Putamen (tissue), 1 donor: ENCODE results near the gene MMAA.
"Not testable (repeated sequence)": the region's sequence is repeated elsewhere in the genome, so short reads cannot be mapped to it uniquely, and the experiment has no call there.

Experiments
- DNase-seq: peaks from one replicate; pipeline ENCODE4 v3.0.0-alpha.2; 2016; ENCODE audit warnings: low spot score

MMAA gene

GRCh38 chr4:145635117-145635516, 15.9 kb downstream of the MMAA start:
- DNase-seq, result no peak

DNA sequence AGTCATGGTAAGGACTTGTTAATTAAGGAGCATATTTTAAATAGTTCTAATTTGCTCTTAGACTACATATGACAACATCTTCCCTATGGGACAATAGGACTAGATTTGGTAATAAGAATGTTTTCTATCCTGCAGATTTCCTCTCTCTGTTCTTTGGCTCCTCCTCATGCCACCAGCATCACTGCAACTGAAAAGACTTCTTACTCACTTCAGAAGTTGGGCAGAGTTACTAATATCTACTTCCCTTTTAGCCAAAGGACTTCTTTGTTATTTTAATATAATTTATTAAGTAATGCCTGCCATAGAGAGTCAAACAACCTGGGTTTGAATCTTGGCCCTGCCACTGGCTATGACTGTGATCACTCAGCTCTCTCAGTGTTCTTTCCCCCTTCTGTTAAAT, 16.4 kb downstream of the MMAA start:
- DNase-seq, result no peak

DNA sequence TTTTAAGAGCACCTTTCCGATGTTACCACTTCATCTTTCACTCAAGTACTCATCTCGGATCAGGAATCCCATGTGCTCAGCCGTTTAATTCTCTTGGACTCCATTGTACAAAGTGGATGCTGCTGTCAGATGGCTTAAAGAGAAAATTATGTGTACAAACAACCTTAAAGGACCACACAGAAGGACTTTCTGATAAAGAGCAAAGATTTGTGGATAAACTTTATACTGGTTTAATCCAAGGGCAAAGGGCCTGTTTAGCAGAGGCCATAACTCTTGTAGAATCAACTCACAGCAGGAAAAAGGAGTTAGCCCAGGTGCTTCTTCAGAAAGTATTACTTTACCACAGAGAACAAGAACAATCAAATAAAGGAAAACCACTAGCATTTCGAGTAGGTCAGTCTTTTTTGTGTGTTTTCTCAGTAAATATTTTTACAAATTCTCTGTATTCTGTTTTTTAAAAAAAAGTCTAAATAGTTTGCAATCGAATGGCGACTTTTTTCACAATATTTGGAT, 20.1 kb downstream of the MMAA start:
- no peak for DNase-seq

- not testable (repeated sequence) for DNase-seq
Observed at GRCh38 chr4:145640236-145640635, 21.1 kb downstream of the MMAA start.

DNA sequence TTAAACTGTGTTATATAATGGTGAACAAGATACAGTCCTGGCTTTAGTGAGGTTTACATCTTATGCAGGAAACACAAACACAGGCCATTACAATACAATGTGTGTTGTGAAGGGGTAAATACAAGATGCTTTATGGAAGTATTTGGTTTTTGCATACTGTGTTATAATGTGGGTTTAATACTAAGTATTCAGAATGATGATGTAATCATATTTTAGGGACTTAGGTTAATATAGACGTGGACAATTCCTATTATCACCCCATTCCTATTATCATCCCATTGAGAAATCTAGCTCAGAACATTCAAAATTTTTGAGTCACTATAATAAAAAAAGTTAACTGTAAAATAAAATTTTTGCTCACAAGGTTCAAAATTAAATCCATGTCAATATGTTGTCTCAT, 24.1 kb downstream of the MMAA start:
- DNase-seq, result no peak

GRCh38 chr4:145644699-145645098, 25.5 kb downstream of the MMAA start:
- no peak for DNase-seq

GRCh38 chr4:145656156-145656555, 37.0 kb downstream of the MMAA start:
- DNase-seq, result no peak

DNA sequence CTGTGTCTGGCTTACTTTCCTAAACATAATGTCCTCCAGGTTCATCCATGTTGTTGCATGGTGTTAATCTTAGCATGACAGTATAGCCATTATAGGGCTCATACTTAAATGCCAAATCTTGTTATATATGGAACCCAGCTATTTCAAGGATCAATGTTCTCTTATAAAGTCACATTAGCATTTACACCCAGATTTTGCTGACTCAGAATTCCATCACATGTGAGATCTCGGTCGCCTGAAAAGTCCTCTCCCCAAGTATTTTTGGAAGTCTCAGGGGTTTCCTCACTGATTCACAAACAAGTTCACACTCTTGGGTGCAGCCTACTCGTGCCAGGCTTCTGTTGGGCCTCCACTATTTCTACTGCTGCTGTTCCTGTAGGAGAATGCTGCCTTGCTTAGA, 40.9 kb downstream of the MMAA start:
- no peak for DNase-seq

DNA sequence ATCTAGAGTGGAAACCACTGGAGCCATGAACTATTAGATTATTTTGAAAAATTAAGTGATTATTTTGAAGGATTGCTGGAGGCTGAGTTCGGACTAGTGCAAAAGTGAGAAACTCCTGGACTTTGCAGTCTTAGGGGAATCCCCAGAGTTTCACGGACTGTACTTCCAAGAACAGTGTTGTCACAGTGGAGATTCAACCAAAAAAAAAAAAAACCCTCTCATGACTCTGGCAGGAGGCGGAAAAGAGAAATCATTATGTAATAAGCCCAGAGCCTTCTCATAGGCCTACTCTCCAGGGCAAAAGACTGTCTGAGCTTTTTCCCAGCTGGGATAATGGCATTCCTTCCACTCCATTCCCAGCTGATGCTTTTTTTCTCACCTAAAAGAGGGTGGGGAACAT, 44.0 kb downstream of the MMAA start:
- no peak for DNase-seq

- no peak for DNase-seq
Observed at GRCh38 chr4:145665773-145666172, 46.6 kb downstream of the MMAA start.

- no peak for DNase-seq
Observed at GRCh38 chr4:145670422-145670821, 51.2 kb downstream of the MMAA start.

DNA sequence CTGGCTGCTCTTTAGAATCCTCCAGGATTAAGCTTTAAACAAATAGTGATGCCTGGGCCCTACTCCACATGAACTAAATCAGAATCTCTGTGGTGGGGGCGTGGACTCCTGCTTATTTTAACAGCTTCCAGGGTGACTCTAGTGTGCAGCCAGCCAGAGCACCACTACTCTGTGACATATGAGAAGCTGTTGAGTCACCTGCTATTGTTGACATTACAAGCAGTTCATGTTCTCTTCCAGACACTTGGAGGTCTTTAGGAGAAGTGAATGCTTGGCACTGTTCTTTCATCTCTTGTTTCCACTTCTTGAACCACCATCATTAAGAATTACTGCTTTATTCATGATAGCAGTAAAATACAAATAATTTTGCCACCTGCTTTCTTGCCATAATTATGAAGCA, 60.3 kb downstream of the MMAA start:
- no peak for DNase-seq

GRCh38 chr4:145679991-145680455, 60.8 kb downstream of the MMAA start, which contains the start of gene C4orf51:
C4orf51 (plus strand) TSS chr4:145680146; CDS start chr4:145680204, 58 bp downstream.
- peak; percentile 18 for DNase-seq

DNA sequence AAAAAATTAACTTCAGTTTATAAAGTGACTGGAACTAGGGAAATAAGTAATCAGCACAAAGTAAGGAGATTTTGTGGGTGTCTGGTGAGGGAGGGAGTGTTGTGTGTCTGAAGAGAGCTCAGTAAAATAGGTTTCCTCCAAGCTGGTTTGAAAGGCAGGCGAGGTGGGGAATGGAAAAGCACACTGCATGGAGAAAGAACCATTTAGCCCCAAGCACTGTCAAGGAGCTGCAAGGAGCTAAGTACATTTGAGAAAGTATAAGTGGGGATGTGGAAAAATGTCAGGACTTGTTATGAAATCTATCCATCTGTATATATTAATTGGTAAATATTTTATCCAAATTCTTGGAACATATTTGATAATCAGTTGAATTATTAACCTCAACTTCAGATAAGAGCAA, 61.7 kb downstream of the MMAA start:
- no peak for DNase-seq

DNA sequence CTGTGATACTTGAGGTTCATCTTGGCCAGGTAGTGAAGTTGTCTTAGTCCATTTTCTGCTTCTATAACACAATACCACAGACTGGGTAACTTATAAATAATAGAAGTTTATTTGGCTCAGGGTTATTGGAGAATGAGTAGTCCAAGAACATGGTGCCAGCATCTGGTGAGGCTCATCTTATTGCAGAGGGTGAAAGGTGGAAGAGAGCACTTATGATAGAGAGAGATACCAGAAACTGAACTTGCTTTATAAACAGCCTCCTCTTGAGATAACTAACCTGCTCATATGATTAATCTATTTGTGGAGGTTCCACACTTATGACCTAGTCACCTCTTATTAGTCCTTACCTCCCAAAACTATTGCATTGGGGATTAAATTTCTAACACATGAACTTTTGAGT, 62.3 kb downstream of the MMAA start:
- DNase-seq, result no peak

- no peak for DNase-seq
Observed at GRCh38 chr4:145681956-145682355, 62.8 kb downstream of the MMAA start.

GRCh38 chr4:145686991-145687390, 67.8 kb downstream of the MMAA start:
- no peak for DNase-seq

DNA sequence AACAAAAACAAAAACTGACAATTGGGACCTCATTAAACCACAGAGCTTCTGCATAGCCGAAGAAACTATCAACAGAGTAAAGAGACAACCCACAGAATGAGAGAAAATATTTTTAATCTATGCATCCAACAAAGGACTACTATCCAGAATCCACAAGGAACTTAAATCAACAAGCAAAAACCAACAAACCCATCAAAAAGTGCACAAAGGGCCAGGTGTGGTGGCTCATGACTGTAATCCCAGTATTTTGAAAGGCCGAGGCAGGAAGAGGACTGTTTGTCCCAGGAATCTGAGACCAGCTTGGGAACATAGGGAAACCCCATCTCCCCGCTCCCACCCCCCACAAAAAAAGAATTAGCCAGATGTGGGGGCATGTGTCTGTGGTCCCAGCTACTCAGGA, 71.4 kb downstream of the MMAA start:
- DNase-seq, result no peak

DNA sequence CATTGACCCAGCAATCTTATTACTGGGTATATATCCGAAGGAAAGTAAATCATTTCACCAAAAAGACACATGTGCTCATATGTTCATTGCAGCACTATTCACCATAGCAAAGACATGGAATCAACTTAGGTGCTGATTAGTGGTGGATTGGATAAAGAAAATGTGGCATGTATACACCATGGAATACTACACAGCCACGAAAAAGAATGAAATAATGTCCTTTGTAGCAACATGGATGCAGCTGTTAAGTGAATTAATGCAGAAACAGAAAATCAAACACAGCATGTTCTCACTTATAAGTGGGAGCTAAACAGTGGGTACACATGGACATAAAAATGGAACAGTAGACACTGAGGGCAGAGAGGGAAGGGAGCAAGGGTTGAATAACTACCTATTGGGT, 72.2 kb downstream of the MMAA start:
- not testable (repeated sequence) for DNase-seq

DNA sequence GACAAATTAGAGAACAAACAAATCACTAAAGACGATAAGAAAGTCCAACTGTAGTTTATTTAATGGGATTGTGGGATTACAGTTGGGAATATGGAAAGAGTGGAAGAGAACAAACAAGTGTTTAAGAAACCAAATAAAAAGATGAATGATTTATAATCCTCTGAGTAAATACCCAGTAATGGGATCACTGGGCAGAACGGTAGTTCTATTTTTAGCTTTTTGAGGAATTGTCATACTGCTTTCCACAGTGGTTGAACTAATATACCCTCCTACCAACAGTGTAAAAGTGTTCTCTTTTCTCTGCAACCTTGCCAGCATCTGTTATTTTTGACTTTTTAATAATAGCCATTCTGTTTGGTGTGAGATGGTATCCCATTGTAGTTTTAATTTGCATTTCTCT, 75.7 kb downstream of the MMAA start:
- DNase-seq, result no peak

- DNase-seq, result no peak
Observed at GRCh38 chr4:145697332-145697731, 78.1 kb downstream of the MMAA start.

DNA sequence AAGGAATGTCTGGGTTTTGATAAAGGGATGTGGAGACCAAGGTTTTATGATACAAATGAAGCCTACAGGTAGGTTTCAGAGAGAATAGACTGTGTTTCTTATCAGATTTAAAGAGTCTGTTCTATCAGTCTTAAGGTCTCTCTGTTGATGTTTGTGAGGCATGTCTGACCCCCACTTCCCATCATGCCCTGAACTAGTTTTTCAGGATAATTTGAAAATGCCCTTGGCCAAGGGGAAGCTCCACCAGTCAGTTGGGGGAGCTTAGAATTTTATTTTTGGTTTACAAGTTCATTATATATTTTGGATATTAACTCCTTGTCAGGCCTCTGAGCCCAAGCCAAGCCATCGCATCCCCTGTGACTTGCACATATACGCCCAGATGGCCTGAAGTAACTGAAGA, 79.3 kb downstream of the MMAA start:
- DNase-seq, result no peak

- DNase-seq, result no peak
Observed at GRCh38 chr4:145703850-145704497, 84.8 kb downstream of the MMAA start.

DNA sequence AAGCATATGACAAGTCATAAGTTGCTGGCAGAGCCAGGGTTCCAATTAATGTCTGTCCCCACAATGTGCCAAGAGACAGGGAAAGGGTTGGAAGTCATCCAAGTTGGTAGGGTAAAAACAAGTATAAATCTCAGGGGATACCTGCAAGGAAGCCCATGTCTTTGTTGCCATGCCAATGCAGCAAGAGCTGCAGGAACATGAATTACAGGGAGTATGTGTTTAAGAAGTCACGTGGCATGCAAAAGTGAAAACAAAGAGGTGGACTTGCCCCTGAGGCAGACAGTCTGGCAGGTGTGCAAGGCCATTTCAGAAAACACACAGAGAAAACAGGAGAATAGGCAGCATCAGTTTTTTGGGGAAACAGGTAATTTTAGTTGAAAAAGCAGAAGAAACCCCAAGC, 90.2 kb downstream of the MMAA start:
- DNase-seq, result no peak
